Keratinocyte (primary cell): Measurements from ENCODE around the gene BMP7.

Experiments
- EZH2 ChIP-seq: IDR thresholded peaks from one replicate; pipeline ENCODE4 v1.6.1; 2012; ENCODE audit warnings: inconsistent platforms, mild to moderate bottlenecking, low read length, moderate library complexity
- TF ChIP-seq, protein P1 (sequence below), 3 experiments: IDR thresholded peaks in 1 of 3; conservative IDR thresholded peaks in 1 of 3; optimal IDR thresholded peaks in 1 of 3; 2 replicates in 2 of 3; 3 replicates in 1 of 3; pipeline versions ENCODE3 to v1.5.1; 2011; ENCODE audit warnings: low read length in 3 of 3, mild to moderate bottlenecking in 3 of 3, moderate library complexity in 2 of 3, control low read depth in 1 of 3, inconsistent platforms in 1 of 3; ENCODE audit not compliant: insufficient read depth in 2 of 3; ENCODE audit errors: extremely low read depth in 1 of 3

- TF ChIP-seq, protein P1, sequence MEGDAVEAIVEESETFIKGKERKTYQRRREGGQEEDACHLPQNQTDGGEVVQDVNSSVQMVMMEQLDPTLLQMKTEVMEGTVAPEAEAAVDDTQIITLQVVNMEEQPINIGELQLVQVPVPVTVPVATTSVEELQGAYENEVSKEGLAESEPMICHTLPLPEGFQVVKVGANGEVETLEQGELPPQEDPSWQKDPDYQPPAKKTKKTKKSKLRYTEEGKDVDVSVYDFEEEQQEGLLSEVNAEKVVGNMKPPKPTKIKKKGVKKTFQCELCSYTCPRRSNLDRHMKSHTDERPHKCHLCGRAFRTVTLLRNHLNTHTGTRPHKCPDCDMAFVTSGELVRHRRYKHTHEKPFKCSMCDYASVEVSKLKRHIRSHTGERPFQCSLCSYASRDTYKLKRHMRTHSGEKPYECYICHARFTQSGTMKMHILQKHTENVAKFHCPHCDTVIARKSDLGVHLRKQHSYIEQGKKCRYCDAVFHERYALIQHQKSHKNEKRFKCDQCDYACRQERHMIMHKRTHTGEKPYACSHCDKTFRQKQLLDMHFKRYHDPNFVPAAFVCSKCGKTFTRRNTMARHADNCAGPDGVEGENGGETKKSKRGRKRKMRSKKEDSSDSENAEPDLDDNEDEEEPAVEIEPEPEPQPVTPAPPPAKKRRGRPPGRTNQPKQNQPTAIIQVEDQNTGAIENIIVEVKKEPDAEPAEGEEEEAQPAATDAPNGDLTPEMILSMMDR (optimal IDR thresholded peaks at IDR 0.05 in 1 of 3, IDR thresholded peaks at IDR 0.05 in 1 of 3, conservative IDR thresholded peaks at IDR 0.05 in 1 of 3; ENCODE audit: extremely low read depth in 1 of 3, insufficient read depth in 2 of 3, low read length in 3 of 3): no peak
- no peak for TF ChIP-seq EZH2
Observed at GRCh38 chr20:57188056-57188455, 78.4 kb downstream of the BMP7 start.
